HG02623 (cell line): ENCODE data around the gene ARID3B.
A peak's percentile ranks its signal among the peaks of the same experiment; 100 is the strongest.

ENCODE experiments used
- ATAC-seq: cut with Tn5 transposase; IDR thresholded peaks from one replicate; pipeline ENCODE4 v1.9.1; 2021; ENCODE audit warnings: moderate library complexity; ENCODE audit not compliant: unreplicated experiment

ARID3B gene

DNA sequence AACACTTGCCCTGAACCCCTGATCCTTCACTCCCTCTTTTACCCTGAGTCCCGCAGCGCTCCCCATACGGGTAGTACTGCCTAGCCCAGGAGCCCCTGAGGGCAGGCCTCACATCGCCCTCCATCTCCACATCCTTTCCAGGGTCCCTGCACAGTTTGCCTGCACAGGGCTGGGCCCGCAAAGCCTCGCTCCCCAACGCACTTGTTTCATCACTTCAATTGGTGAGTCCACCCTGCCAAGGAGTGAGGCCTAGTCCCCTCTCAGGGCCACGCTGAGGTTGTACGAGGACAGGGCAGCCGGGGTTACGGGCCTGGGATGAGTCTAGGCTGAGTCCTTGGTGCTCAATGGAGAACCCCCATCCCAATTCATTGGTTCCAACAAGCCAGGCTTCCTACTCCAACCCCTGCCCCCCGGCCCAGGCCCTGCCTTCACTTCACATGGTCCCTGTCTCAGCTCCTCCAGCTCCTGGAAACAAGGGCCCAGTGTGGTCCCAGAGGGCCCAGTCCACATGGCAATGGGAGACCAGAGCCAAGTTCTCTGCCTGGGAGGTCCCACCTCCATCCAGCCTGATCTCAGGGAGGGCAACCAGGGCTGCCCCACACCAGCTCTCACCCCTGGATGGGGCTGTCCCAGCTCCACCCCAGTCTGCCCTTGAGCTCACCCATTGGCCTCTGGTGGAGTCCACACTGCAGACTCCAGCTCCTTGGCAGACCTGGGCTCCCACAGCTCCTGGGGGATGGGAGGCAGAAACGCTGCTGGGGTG, 62.2 kb downstream of the ARID3B start:
- no peak for ATAC-seq

DNA sequence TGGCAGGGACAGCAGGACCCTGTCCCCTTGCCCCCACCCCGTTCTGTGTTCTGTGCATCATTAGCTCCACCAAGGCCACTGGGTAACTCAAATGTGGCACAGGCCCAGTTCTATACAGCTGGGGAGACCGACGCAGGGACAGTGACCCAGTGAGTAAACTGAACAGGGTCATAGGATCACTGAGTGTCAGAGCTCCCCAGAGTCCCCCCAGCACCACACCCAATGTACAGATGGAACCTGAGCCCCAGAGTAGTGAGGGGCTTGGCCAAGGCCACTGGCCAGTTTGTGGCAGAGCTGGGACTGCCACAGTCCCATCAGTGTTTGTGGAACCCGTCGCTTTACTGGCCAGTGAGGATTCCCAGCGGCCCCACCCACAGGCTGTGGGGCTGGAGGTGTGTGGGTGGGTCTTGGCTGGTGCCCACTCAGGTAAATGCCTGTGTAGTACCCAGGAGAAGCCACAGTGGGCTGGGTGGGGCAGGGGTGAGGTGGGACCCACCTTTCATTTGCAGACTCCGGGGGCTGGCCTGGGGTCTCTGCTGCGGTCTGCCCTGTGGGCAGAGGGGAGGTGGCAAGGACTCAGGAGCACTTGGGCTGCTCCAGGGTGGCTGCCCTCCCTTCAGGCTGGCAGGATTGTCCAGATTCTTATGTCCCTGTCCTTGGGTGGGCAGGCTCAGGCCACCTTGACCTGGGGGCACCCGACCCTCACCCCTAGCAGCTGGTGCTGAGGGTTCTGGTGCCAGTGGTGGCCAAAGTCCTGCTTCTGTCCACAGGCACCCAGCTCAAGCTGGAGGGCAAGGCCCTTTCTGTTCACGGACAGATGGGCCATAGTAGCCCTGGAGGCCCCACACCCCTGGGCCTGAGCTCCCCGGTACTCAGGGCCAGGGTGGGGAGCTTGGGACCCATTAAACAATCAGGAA, 63.0 kb downstream of the ARID3B start:
- no peak for ATAC-seq

DNA sequence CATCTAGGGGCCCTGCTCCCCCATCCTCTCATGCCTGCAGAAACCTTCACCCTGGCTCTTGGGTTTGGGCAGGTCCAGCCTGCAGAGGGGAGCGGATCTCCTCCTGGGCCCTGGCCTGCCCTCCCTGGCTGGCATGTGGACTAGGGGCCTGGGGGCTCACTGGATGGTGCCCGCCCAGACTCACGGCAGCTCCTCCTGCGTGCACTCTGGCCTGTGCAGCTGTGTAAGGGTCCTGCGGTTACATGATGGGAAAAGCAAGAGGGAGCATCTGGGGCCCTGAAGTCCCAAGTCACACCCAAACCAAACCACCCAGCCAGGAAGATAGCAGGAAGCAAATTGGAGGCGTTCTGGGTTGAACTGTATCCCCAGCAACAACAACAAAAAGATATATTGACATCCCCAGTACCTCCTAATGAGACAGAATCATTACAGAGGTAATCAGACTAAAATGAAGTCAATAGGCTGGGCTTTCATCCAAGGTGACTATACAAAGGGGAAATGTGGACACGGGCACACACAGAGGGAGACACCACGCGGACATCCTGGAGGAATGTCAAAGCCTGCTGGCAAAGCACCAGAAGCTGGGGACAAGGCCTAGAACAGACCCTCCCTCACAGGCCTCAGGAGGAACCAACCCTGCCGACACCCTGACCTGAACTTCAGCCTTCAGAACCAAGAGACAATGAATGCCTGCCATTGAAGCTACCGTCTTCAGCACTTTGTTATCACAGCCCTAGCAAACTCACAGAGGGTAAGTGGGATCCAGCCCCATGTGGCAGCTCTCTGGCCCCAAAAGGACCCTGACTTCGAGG, 64.2 kb downstream of the ARID3B start:
- ATAC-seq = no peak

DNA sequence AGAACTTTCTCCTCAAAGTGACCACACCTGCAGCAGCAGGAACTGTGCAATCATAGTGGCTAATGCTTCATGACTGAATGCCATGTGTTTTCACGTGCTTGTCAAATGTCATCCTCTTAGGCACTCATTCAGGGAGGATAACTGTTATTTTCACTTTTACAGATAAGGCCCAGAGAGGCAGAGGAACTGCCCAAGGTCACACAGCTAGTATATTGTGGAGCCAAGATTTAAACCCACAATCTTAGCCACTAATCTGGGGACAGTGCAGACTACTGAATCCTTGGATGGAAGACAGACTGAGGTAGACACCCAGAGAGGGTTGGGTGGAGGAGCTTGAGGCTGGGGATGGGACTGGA, 64.8 kb downstream of the ARID3B start:
- no peak for ATAC-seq

GRCh38 chr15:74608786-74609185, 67.8 kb downstream of the ARID3B start:
- ATAC-seq = no peak

GRCh38 chr15:74609938-74610301, 68.9 kb downstream of the ARID3B start:
- no peak for ATAC-seq

DNA sequence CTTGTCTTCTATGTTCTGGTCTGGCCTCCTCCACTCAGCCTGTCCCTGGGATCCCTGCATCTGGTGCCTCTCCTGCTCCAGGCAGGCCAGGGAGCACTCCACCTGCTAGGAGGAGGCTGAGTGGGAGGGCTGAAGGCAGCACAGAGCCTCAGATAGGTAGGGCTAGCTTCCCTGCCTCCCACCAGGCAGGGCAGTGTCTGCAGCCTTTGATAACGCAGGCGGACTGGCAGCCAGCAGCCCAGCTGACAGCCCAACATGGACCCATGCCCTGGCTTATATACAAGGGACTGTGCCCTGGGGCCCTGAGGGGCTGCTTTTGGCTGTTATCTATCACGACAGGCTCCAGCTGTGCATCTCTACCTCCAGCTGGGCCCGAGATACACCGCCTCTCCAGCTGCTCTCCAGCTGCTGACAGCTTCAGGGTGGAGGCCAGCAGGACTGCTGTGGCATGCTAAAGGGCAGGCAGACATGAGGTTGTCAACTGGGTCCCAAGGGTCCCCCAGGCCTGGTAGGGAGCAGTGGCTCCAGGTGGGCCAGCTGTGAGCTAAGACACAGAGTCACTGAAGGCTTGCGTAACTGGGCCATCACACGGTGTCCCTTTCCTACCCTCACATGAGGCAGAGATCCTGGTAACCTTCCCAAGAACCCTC, 69.4 kb downstream of the ARID3B start:
- ATAC-seq = no peak

DNA sequence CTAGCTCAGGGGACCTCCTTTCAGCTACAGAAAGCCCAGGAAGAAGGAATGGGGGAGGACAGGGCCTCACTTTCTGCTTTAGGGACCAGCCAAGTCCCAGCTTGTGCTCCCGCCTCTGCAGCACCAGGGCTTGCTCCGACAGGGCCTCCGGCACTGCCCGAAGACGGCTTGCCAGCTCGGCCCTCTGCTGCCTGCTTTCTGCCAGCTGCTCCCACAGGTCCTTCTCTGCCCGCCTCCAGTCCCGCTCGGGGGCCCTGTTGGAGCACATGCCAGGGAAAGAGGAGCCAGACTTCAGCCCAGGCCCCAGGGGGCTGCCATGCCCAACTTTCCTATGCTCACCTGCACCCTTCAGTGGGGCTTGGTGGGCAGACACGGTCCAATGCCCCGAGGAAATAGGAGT, 70.3 kb downstream of the ARID3B start:
- no peak for ATAC-seq

- ATAC-seq = no peak
These were observed 70.8 kb downstream of the ARID3B start for GRCh38 chr15:74611834-74612233.

DNA sequence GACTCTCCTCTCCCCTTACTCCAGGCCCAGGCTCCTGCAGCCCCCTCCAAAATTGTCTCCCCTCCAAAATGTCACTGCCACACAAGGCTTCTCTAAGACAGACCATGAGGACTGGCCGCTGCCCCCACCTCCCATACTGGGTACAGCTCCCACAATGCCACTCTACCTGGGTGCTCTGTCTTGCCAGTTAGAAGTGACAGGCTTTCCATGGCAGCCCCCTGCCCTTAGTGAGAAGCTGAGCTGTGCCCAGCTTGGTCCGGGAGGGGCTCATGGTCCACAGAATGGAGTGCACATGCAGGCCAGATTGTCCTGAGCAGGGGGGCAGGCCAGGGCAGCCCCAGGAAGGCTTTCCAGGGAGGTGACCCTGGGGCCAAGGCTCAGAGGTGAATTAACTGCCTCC, 71.7 kb downstream of the ARID3B start:
- ATAC-seq = no peak

DNA sequence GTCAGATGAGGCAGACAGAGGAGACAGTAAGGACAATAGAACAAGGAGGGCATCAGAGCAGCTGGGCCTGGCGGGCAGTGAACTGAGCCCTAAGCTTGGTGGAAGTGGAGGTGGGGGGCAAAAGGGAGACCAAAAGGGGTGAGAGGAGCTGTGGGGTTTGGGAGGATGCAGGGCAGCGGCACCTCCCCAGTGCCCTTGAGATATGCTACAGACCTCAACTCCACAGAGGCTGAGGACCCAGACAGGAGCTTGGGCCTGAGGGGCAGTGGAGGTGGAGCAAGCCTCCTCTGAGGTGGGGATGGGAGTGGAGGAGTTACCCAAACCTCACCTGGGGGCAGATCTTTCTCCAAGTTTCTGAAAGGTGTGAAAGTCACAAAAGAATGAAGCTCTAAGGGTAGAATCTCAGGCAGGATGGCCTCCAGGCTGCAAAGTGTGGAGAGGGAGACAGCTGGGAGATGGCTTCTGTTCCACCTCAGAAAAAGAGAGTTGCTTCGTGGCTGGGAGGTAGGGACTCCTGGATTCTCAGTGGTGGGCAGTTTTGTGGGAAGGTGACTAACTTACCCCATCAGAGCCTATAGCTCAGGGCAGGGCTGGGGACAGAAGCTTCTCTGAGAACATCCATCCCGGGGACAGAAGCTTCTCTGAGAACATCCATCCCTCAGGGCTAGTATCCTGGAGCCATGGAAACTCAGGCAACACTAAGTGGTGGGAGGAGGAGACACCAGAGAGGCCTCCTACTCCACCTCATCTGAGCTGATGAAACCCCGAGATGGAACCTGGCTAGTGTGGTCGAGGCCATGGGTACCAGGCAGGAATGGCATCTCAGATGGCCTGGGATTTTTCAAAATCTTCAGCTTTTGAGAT, 72.3 kb downstream of the ARID3B start:
- ATAC-seq = no peak

- ATAC-seq = no peak
These were observed 73.1 kb downstream of the ARID3B start for GRCh38 chr15:74613953-74614743.

GRCh38 chr15:74614744-74615507, 73.9 kb downstream of the ARID3B start:
- ATAC-seq = peak; percentile 41

DNA sequence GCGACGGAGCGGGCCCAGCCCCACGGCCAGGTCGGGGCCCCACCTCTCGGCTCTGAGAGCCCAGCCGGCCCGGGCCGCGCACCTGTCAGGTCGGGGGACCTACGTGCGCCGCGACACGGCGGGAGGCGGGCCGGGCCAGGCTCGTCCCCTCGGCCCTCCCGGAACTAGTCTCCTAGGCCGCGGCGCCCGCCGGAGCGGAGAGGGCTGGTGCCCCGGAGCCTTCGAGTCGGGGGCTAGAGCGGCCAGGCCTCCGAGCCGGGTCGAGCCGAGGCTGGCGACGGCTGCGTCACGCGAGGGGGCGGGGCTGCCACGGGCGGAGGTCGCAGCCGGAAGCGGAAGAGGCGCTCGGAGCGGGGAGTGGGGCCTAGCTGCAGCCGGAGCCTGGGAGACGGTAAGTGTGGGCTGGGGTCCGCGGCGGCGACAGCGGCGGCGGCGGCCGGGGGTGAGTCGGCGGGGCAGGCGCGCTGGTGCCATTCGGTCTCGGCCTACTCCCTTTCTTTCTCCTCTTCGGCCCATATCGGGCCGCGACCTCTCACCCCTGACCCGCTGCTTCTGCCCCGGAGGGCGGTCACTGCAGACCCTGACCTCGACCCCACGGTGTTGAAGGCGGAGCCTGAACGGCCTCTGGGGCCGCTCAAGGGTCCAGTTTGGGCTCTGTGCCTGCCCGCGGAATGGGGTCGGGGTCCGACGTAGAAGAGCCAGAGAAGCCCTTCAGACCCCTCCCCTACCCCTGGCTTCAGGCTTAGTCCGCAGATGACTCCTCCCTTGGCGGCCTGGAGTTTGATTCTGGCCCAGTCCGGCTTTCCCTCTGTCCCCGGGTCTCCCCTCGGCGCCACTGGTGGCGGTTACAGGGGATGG, 74.7 kb downstream of the ARID3B start, which contains the start of gene CLK3:
TSS of gene CLK3 (plus strand) at position 329 of the 858 bp plus-strand sequence. CDS start 3,361 bp downstream, outside the sequence.
- ATAC-seq = peak; percentile 80

DNA sequence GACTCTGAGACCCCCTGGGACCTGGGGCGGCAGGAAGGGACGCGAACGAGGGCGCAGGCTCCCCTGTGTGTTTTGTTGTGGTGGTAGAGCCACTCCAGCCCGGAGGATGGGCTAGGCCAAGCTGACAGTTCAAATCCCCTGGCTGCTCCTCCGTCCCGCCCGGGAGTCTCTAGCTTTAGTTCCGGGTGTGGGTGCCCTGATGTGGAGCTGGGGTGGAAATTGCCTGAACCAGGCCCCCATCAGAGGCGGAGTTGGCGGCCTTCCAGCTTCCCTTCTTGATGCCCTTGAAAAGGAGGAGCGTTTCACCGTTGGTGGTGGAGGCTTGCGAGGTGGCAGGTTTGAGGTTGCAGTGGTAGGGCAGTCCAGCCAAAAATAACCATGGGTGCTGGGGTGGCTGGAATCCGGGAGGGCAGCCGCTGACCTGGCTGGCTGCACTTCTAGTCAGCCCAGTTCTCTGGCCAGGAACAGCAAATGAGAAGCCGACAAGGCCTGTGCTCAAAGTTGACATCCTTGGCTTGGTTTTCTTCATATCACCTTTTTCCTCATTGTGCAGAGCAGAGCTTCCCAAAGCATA, 75.4 kb downstream of the ARID3B start:
- ATAC-seq = no peak

DNA sequence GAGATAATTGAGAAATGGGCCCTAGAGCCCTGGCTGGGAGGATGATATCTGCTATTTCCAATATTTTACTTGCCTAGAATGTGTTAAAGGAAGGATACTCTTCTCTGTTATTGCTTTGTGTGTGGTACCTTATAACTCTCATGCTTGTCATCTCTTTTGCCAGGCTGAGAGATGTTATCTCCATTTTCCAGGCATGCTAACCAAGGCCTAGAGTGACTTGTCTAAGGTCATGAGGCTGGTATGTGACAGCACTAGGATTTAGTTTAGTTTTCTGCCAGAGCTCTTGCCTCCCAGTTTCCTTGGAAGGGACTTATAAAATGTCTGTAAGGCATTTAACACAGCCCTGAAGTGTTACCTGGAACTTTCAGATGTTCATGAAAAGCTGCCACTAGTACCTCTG, 76.0 kb downstream of the ARID3B start:
- no peak for ATAC-seq
